ENCODE results near the gene SPTB. TPM values are rescaled to one million over a fixed set of nuclear protein-coding genes. Genes with fewer than 3 reads are reported as not detected.
A peak's percentile ranks its signal among the peaks of the same experiment; 100 is the strongest.

Gene SPTB
- total RNA-seq, 1 donor from 2014 or later = 3.0 TPM

DNA sequence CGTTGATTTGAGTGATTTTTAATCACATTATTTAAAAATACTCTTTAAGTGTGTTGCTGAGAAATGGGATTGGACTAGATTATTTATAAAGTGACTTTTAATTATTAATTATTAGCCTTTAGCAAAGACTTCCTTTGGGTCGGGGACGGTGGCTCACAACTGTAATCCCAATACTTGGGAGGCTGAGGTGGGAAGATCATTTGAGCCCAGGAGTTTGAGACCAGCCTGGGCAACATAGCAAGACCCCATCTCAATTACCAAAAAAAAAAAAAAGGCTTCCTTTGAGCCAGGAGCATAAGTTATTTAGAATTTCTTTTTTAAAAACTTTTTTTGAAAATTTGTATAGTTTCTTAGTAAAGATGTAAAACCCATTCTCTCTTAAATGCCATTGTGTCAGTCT is 43.3 kb upstream of the SPTB start:
- intact Hi-C loops (cut with DNase I) = no loop called here
- Histone ChIP-seq H3K27me3 (no peaks in the 10 kb centered on the region), H3K36me3 (peaks cover 42% of the 10 kb centered on the region), H3K27ac (no peak overlapping the region), H3K4me3 (no peak overlapping the region), H3K4me1 (peaks cover 12% of the 10 kb centered on the region), H3K9me3 (no peaks in the 10 kb centered on the region)
- ATAC-seq = no peak
- DNase-seq = no peak
- TF ChIP-seq, protein P1, sequence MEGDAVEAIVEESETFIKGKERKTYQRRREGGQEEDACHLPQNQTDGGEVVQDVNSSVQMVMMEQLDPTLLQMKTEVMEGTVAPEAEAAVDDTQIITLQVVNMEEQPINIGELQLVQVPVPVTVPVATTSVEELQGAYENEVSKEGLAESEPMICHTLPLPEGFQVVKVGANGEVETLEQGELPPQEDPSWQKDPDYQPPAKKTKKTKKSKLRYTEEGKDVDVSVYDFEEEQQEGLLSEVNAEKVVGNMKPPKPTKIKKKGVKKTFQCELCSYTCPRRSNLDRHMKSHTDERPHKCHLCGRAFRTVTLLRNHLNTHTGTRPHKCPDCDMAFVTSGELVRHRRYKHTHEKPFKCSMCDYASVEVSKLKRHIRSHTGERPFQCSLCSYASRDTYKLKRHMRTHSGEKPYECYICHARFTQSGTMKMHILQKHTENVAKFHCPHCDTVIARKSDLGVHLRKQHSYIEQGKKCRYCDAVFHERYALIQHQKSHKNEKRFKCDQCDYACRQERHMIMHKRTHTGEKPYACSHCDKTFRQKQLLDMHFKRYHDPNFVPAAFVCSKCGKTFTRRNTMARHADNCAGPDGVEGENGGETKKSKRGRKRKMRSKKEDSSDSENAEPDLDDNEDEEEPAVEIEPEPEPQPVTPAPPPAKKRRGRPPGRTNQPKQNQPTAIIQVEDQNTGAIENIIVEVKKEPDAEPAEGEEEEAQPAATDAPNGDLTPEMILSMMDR (IDR thresholded peaks at IDR 0.05) = no peak

GRCh38 chr14:64920465-64920864 is 40.8 kb upstream of the SPTB start:
- DNase-seq (no peak), ATAC-seq (no peak)
- H3K36me3 ChIP-seq = peaks cover 17% of the 10 kb centered on the region
- H3K4me1 ChIP-seq = peaks cover 21% of the 10 kb centered on the region
- H3K9me3 ChIP-seq = no peaks in the 10 kb centered on the region
- H3K27ac ChIP-seq = no peak overlapping the region
- intact Hi-C loops (cut with DNase I) = no loop called here
- H3K4me3 ChIP-seq = no peak overlapping the region
- TF ChIP-seq, protein P1 (IDR thresholded peaks at IDR 0.05) = no peak
- H3K27me3 ChIP-seq = no peaks in the 10 kb centered on the region

- Histone ChIP-seq H3K9me3 (no peaks in the 10 kb centered on the region), H3K4me3 (no peak overlapping the region), H3K27me3 (no peaks in the 10 kb centered on the region), H3K36me3 (peaks cover 9% of the 10 kb centered on the region), H3K27ac (no peak overlapping the region), H3K4me1 (peaks cover 26% of the 10 kb centered on the region)
- intact Hi-C loops (cut with DNase I) = no loop called here
- DNase-seq (peak; percentile 75), ATAC-seq (peak; percentile 31)
- TF ChIP-seq, protein P1 (IDR thresholded peaks at IDR 0.05) = no peak
These were observed 39.9 kb upstream of the SPTB start for GRCh38 chr14:64919618-64920017.

DNA sequence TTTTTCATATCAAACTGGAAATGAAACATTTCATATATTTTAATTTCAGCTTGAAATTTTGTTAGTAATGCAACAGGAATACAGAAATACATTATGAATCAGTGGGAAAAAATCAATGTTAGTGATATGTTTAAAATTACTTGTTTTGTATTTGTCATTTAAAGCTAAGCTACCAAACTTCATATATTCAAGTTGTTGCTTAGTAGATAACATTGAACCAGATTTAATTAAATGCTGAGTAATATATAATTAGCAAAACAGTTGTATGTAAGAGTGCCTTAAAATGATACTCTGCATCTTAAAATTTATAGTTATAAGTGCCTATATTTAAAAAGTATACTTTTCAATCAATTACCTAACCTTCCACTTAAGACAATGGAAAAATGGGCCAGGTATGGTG is 39.5 kb upstream of the SPTB start:
- H3K9me3 ChIP-seq = no peaks in the 10 kb centered on the region
- no peak overlapping the region for H3K4me3 ChIP-seq
- H3K27me3 ChIP-seq = no peaks in the 10 kb centered on the region
- DNase-seq = no peak
- peaks cover 26% of the 10 kb centered on the region for H3K4me1 ChIP-seq
- TF ChIP-seq, protein P1 (IDR thresholded peaks at IDR 0.05) = no peak
- no peak overlapping the region for H3K27ac ChIP-seq
- peaks cover 5% of the 10 kb centered on the region for H3K36me3 ChIP-seq
- no peak for ATAC-seq
- intact Hi-C loops (cut with DNase I) = no loop called here

DNA sequence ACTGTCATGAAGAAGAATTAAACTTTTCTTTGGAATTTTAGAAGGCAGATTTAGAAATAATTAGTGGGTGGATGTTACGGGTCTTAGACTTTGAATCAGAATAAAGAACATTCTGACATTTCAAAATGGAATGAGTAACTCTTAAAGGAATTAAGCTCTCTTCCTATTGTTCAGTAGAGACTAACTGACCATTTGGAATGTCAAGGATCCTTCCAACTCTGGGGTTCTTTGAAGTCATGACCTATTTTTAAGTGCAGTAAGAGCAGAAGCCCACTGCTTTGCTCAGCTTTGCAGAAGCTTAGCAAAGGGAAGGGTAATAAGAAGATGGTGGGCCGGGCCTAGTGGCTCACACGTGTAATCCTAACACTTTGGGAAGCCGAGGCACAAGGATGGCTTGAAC is 38.5 kb upstream of the SPTB start:
- H3K27me3 ChIP-seq = no peaks in the 10 kb centered on the region
- TF ChIP-seq, protein P1 (IDR thresholded peaks at IDR 0.05) = no peak
- no peak overlapping the region for H3K4me3 ChIP-seq
- intact Hi-C loops (cut with DNase I) = no loop called here
- H3K36me3 ChIP-seq = no peaks in the 10 kb centered on the region
- H3K4me1 ChIP-seq = peaks cover 26% of the 10 kb centered on the region
- no peak for ATAC-seq
- no peaks in the 10 kb centered on the region for H3K9me3 ChIP-seq
- H3K27ac ChIP-seq = no peak overlapping the region
- DNase-seq = no peak

- ATAC-seq (peak; percentile 28), DNase-seq (no peak)
- Histone ChIP-seq H3K4me3 (peak overlapping the region; percentile 98), H3K27me3 (no peaks in the 10 kb centered on the region), H3K4me1 (peaks cover 26% of the 10 kb centered on the region), H3K9me3 (no peaks in the 10 kb centered on the region), H3K36me3 (no peaks in the 10 kb centered on the region), H3K27ac (no peak overlapping the region)
- TF ChIP-seq, protein P1 (IDR thresholded peaks at IDR 0.05) = no peak
- intact Hi-C loops (cut with DNase I) = no loop called here
These were observed 36.1 kb upstream of the SPTB start for GRCh38 chr14:64915797-64916196.
